HEK293T (cell line): ENCODE data around the gene MAPK8IP3.

Experiments used
- CTCF ChIA-PET: fragments of 350-600 bp; formaldehyde crosslinking; extraction: SDS; loops from one replicate; lab custom pipeline; 2021; ENCODE audit warnings: antibody characterized with exemption, inconsistent platforms; lab: Yijun Ruan, JAX
- POLR2A ChIA-PET: fragments of 350-600 bp; formaldehyde crosslinking; extraction: SDS; loops from one replicate; lab custom pipeline; 2020; ENCODE audit warnings: antibody characterized with exemption, inconsistent platforms; lab: Yijun Ruan, JAX
- DNase-seq: peaks from one replicate; pipeline ENCODE4 v3.0.0; 2012; ENCODE audit warnings: mixed read lengths; ENCODE audit errors: extremely low spot score
- ARNT ChIP-seq: fragments of 450-650 bp; IDR thresholded peaks from 2 replicates; pipeline ENCODE4 v1.6.1; 2017; ENCODE audit warnings: mild to moderate bottlenecking
- BHLHE40 ChIP-seq: fragments of 450-650 bp; IDR thresholded peaks from 2 replicates; pipeline ENCODE4 v1.6.1; 2016; ENCODE audit warnings: mild to moderate bottlenecking, moderate library complexity, borderline replicate concordance
- CTBP1 ChIP-seq: fragments of 450-650 bp; IDR thresholded peaks from 2 replicates; pipeline ENCODE4 v1.6.1; 2016; ENCODE audit warnings: borderline replicate concordance
- ELF4 ChIP-seq: fragments of 450-650 bp; IDR thresholded peaks from 2 replicates; pipeline ENCODE4 v1.6.1; 2017; ENCODE audit warnings: antibody characterized with exemption
- FOXA1 ChIP-seq: fragments of 450-650 bp; IDR thresholded peaks from 2 replicates; pipeline ENCODE4 v1.6.1; 2016; ENCODE audit warnings: mild to moderate bottlenecking
- FOXK2 ChIP-seq: fragments of 450-650 bp; IDR thresholded peaks from 2 replicates; pipeline ENCODE4 v1.6.1; 2016; ENCODE audit warnings: mild to moderate bottlenecking
- FOXM1 ChIP-seq: fragments of 450-650 bp; IDR thresholded peaks from 2 replicates; pipeline ENCODE4 v1.6.1; 2017; ENCODE audit warnings: mild to moderate bottlenecking, borderline replicate concordance
- HDGF ChIP-seq: fragments of 450-650 bp; IDR thresholded peaks from 2 replicates; pipeline ENCODE4 v1.6.1; 2017; ENCODE audit warnings: antibody characterized with exemption, borderline replicate concordance
- L3MBTL2 ChIP-seq: fragments of 450-650 bp; conservative IDR thresholded peaks from 2 replicates; pipeline ENCODE4 v1.6.1; 2016; ENCODE audit warnings: mild to moderate bottlenecking
- LEF1 ChIP-seq: fragments of 450-650 bp; IDR thresholded peaks from 2 replicates; pipeline ENCODE4 v1.6.1; 2017; ENCODE audit warnings: mild to moderate bottlenecking, borderline replicate concordance
- NFRKB ChIP-seq: fragments of 450-650 bp; IDR thresholded peaks from 2 replicates; pipeline ENCODE4 v1.6.1; 2016; ENCODE audit warnings: mild to moderate bottlenecking, moderate library complexity
- PKNOX1 ChIP-seq: fragments of 450-650 bp; IDR thresholded peaks from 2 replicates; pipeline ENCODE4 v1.6.1; 2016
- SP1 ChIP-seq: fragments of 450-650 bp; IDR thresholded peaks from 2 replicates; pipeline ENCODE4 v1.6.1; 2017
- SUZ12 ChIP-seq: fragments of 450-650 bp; IDR thresholded peaks from 2 replicates; pipeline ENCODE4 v1.6.1; 2016; ENCODE audit warnings: mild to moderate bottlenecking
- TARDBP ChIP-seq: fragments of 450-650 bp; IDR thresholded peaks from 2 replicates; pipeline ENCODE4 v1.6.1; 2016
- ZNF384 ChIP-seq: fragments of 450-650 bp; IDR thresholded peaks from 2 replicates; pipeline ENCODE4 v1.6.1; 2016

Gene MAPK8IP3

GRCh38 chr16:1787056-1787321 is 81.0 kb downstream of the MAPK8IP3 start:
- ChIA-PET CTCF (no interaction called here), POLR2A (no interaction called here)
- no peak for TF ChIP-seq BHLHE40
- no peak for TF ChIP-seq L3MBTL2
- no peak for TF ChIP-seq SP1
- TF ChIP-seq NFRKB = no peak
- no peak for TF ChIP-seq CTBP1
- TF ChIP-seq TARDBP = no peak
- no peak for TF ChIP-seq FOXK2
- TF ChIP-seq ELF4 = no peak
- no peak for TF ChIP-seq PKNOX1
- no peak for TF ChIP-seq SUZ12
- no peak for TF ChIP-seq FOXA1
- no peak for TF ChIP-seq LEF1
- no peak for TF ChIP-seq ZNF384
- no peak for DNase-seq

DNA sequence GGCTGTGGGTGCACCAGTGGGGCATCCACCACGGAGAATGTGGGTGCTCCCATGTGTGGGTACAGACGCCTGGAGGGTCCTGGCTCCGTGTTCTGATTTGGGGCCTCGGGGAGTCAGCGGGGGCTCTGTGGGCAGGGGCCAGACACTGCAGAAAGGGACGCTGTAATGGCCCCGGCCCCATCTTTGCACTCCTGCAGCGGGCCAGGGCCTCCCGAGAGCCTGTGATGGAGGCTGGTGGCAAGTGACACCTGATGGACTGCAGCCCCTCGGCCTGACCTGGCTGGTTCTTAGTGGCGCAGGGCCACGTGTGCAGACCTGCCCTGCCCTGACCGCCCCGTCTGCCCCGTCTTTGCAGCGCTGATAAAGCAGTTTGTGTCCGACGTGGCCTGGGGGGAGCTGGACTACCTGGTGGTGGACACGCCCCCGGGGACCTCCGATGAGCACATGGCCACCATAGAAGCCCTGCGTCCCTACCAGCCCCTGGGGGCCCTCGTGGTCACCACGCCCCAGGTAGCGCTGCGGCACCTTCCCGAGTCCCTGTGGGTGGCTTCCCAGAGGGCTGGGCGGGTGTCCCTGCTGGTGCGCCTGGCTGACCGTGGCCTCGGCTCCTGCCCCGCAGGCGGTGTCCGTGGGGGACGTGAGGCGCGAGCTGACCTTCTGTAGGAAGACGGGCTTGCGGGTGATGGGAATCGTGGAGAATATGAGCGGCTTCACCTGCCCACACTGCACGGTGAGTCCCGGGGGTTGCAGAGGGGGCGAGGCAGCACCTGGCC is 81.5 kb downstream of the MAPK8IP3 start:
- ChIA-PET POLR2A (no interaction called here), CTCF (no interaction called here)
- no peak for DNase-seq
- TF ChIP-seq SUZ12 (no peak), ELF4 (no peak), TARDBP (no peak), FOXA1 (no peak), CTBP1 (no peak)

DNA sequence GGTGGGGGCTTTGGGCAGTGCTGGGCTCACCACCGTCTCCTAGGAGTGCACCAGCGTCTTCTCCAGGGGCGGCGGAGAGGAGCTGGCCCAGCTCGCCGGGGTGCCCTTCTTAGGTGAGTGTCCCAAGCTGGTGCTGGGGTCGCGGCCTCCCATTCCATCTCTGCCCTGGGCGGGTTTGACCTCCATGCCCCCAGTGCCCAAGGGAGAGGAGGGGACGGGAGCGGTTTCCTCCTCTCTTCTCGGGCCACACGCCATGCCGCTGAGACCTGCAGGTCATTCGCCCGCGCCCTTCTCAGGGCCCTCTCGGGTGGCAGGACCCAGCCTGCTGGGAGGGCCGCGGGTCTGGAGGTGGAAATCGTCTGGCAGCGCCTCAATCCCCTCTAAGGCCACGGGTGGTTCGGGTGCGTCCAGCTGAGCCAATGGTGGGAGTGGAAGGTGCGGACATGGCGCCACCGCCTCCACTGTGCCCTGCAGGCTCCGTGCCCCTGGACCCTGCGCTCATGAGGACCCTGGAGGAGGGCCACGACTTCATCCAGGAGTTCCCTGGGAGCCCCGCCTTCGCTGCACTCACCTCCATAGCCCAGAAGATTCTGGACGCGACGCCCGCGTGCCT is 82.2 kb downstream of the MAPK8IP3 start:
- ChIA-PET CTCF (no interaction called here), POLR2A (interaction anchor here (1.0 kb wide), 1 partner anchor 15 kb away, joined by 3 read pairs; the partner anchor contains the start of genes EME2 and MRPS34)
- no peak for TF ChIP-seq ARNT
- TF ChIP-seq FOXK2 = no peak
- TF ChIP-seq FOXM1 = no peak
- TF ChIP-seq PKNOX1 = no peak
- TF ChIP-seq LEF1 = no peak
- TF ChIP-seq CTBP1 = no peak
- TF ChIP-seq NFRKB = no peak
- no peak for TF ChIP-seq FOXA1
- no peak for TF ChIP-seq SP1
- no peak for TF ChIP-seq TARDBP
- no peak for TF ChIP-seq HDGF
- TF ChIP-seq ELF4 = no peak
- no peak for TF ChIP-seq ZNF384
- no peak for TF ChIP-seq L3MBTL2
- TF ChIP-seq BHLHE40 = no peak

DNA sequence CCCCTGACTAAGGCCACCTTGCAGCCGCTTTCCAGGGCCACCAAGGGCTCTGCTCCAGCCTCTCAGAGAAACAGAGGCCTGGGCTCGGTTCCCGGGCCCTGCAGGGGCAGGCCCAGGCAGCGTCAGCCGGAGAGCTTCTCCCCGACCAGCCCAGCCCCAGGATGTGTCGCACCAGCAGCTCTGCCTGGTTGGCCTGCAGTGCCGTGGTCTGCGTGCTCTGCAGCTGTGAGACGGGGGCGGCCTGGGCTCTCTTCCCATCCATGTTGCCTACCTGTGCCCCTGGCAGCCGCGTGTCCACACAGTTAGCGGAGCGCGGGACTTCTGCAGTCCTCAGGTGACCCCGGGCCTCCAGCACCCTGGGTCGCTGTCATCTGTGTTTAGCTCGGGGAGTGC is 82.7 kb downstream of the MAPK8IP3 start:
- TF ChIP-seq FOXM1 (no peak), BHLHE40 (no peak), FOXA1 (no peak), SUZ12 (no peak), ZNF384 (no peak), TARDBP (no peak), NFRKB (no peak), L3MBTL2 (no peak), ELF4 (no peak), CTBP1 (no peak)
- ChIA-PET CTCF (no interaction called here), POLR2A (interaction anchor here (1.0 kb wide), 1 partner anchor 16 kb away, joined by 3 read pairs; the partner anchor contains the start of genes EME2 and MRPS34)
- DNase-seq = no peak

More for the DNA sequence above, 82.2 kb downstream of the MAPK8IP3 start:
- DNase-seq = no peak

DNA sequence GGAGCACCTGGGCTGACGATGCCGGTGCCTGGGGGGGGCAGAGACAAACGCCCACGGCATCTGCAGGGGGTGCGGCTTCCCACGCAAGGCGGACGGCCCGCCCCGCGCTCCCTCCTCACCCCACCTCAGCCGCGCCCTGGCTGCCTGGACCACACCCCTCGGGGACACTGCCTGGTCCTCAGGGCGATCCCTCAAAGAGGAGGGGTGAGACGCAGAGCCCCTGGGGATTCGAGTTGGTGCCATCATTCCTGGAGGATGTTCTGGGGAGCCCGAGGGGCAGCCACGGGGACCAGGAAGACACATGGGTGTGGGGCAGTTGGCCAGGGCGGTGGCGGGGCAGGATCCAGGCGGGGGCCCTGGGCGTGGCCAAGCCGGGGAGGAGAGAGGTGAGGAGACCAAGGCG is 83.6 kb downstream of the MAPK8IP3 start:
- ChIA-PET CTCF (no interaction called here), POLR2A (no interaction called here)
- no peak for DNase-seq
- no peak for TF ChIP-seq CTBP1
- TF ChIP-seq HDGF = no peak
- TF ChIP-seq FOXA1 = no peak
- TF ChIP-seq SP1 = no peak
- TF ChIP-seq ELF4 = no peak
- no peak for TF ChIP-seq PKNOX1
- TF ChIP-seq LEF1 = no peak
- TF ChIP-seq FOXK2 = no peak
- TF ChIP-seq ZNF384 = no peak
- no peak for TF ChIP-seq BHLHE40

- no peak for TF ChIP-seq FOXM1
- TF ChIP-seq ARNT = no peak
- TF ChIP-seq SP1 = no peak
- no peak for TF ChIP-seq TARDBP
- TF ChIP-seq PKNOX1 = no peak
- TF ChIP-seq LEF1 = no peak
- TF ChIP-seq SUZ12 = no peak
- TF ChIP-seq ELF4 = no peak
- TF ChIP-seq L3MBTL2 = no peak
- no peak for TF ChIP-seq ZNF384
- TF ChIP-seq BHLHE40 = no peak
- no peak for TF ChIP-seq HDGF
- TF ChIP-seq FOXA1 = no peak
- no peak for TF ChIP-seq FOXK2
- no peak for TF ChIP-seq CTBP1
- TF ChIP-seq NFRKB = no peak
- ChIA-PET CTCF (no interaction called here), POLR2A (no interaction called here)
- DNase-seq = no peak
Observed at GRCh38 chr16:1790261-1790610, 84.2 kb downstream of the MAPK8IP3 start.
